A549 (cell line): ENCODE data around the gene WTIP. TPM values are rescaled to one million over a fixed set of nuclear protein-coding genes. Genes with fewer than 3 reads are reported as not detected.
"Not testable (repeated sequence)": the region's sequence is repeated elsewhere in the genome, so short reads cannot be mapped to it uniquely, and the experiment has no call there.

Source experiments
- ATAC-seq, 2 experiments: fragments of 200-7000 bp in 1 of 2; fragments of >200 bp in 1 of 2; cut with Nextera tagmentation in 1 of 2; cut with Tn5 transposase in 1 of 2; 3 replicates each; pipeline versions ENCODE4 v1.8.0 to v1.9.1; 2018 to 2020; ENCODE audit warnings: mild to moderate bottlenecking in 1 of 2, moderate library complexity in 1 of 2
- CTCF ChIA-PET: fragments of 300-600 bp; sonication (Branson Sonifier 250); formaldehyde crosslinking; extraction: SDS; loops from one replicate; lab custom pipeline; 2021; ENCODE audit warnings: antibody characterized with exemption, inconsistent platforms; lab: Yijun Ruan, JAX
- POLR2A ChIA-PET: fragments of 350-600 bp; formaldehyde crosslinking; extraction: SDS; loops from one replicate; lab custom pipeline; 2021; ENCODE audit warnings: antibody characterized with exemption, inconsistent platforms; lab: Yijun Ruan, JAX
- DNase-seq, 2 experiments: peaks; one replicate each; pipeline versions ENCODE4 v3.0.0 to v3.0.0-alpha.2; 2011 to 2016; ENCODE audit warnings: low read depth in 1 of 2, low spot score in 1 of 2
- FAIRE-seq: peaks from 2 replicates; lab custom pipeline; 2011; peaks lifted over from hg19 to GRCh38; lab: Jason Lieb, UNC
- H3K27ac ChIP-seq, 2 experiments: fragments of >200 bp; sonication (Bioruptor Twin); formaldehyde crosslinking; 3 replicates each; pipeline ENCODE4 v1.5.1; 2016 to 2017
- H3K4me1 ChIP-seq: fragments of >200 bp; sonication (Bioruptor Twin); formaldehyde crosslinking; 3 replicates; pipeline ENCODE4 v1.6.1; 2016
- H3K4me2 ChIP-seq: fragments of >200 bp; sonication (Bioruptor Twin); formaldehyde crosslinking; 3 replicates; pipeline ENCODE4 v1.6.1; 2016
- H3K4me3 ChIP-seq: fragments of >200 bp; sonication (Bioruptor Twin); formaldehyde crosslinking; 3 replicates; pipeline ENCODE4 v1.5.1; 2016
- H3K9me3 ChIP-seq: fragments of >200 bp; sonication (Bioruptor Twin); formaldehyde crosslinking; 3 replicates; pipeline ENCODE4 v1.6.1; 2016
- ATOH8 ChIP-seq: fragments of 250-450 bp; sonication (Bioruptor Pico); IDR thresholded peaks from 2 replicates; pipeline ENCODE4 v1.5.0; 2020; ENCODE audit warnings: low read depth, mild to moderate bottlenecking, moderate library complexity
- BCL3 ChIP-seq: fragments of >200 bp; sonication (Bioruptor Twin); formaldehyde crosslinking; IDR thresholded peaks from 3 replicates; pipeline ENCODE4 v1.6.1; 2016
- BHLHE40 ChIP-seq: IDR thresholded peaks from 2 replicates; pipeline ENCODE4 v1.6.1; 2012; ENCODE audit warnings: low read depth, low read length, inconsistent platforms
- CBX2 ChIP-seq: fragments of 200-600 bp; sonication (generic); IDR thresholded peaks from 2 replicates; pipeline ENCODE4 v1.6.1; 2016; ENCODE audit warnings: low read depth, mild to moderate bottlenecking, borderline replicate concordance
- CHD2 ChIP-seq: fragments of 150-350 bp; IDR thresholded peaks from 2 replicates; pipeline ENCODE4 v1.6.1; 2014; ENCODE audit warnings: low read length; ENCODE audit not compliant: partially characterized antibody
- EHMT2 ChIP-seq: fragments of 200-600 bp; sonication (generic); IDR thresholded peaks from 2 replicates; pipeline ENCODE4 v1.6.1; 2016; ENCODE audit warnings: antibody characterized with exemption, low read depth, mild to moderate bottlenecking, moderate library complexity
- FOXS1 ChIP-seq: fragments of 250-450 bp; sonication (Bioruptor Pico); IDR thresholded peaks from 2 replicates; pipeline ENCODE4 v1.5.0; 2020; ENCODE audit warnings: mild to moderate bottlenecking, moderate library complexity
- HOXA7 ChIP-seq: fragments of 250-450 bp; sonication (Bioruptor Pico); IDR thresholded peaks from 2 replicates; pipeline ENCODE4 v1.5.0; 2020; ENCODE audit warnings: mild to moderate bottlenecking, moderate library complexity
- HOXB13 ChIP-seq: fragments of 250-450 bp; sonication (Bioruptor Pico); IDR thresholded peaks from 2 replicates; pipeline ENCODE4 v1.5.0; 2020; ENCODE audit warnings: low read depth, mild to moderate bottlenecking, moderate library complexity
- JUN ChIP-seq, 2 experiments: fragments of >200 bp; sonication (Bioruptor Twin); formaldehyde crosslinking; IDR thresholded peaks; 2 replicates in 1 of 2; 3 replicates in 1 of 2; pipeline ENCODE4 v1.6.1; 2016 to 2017
- KDM5A ChIP-seq: fragments of 200-600 bp; sonication (generic); IDR thresholded peaks from 2 replicates; pipeline ENCODE4 v1.6.1; 2016; ENCODE audit warnings: antibody characterized with exemption, mild to moderate bottlenecking
- MAX ChIP-seq: IDR thresholded peaks from 2 replicates; pipeline ENCODE4 v1.6.1; 2012
- MAZ ChIP-seq: fragments of 150-350 bp; IDR thresholded peaks from 2 replicates; pipeline ENCODE4 v1.6.1; 2014; ENCODE audit warnings: antibody characterized with exemption, low read depth, low read length, borderline replicate concordance
- POLR2AphosphoS2 ChIP-seq: conservative IDR thresholded peaks from 2 replicates; pipeline ENCODE4 v1.6.1; 2012; ENCODE audit warnings: low read length, improper control_type of control experiment, inconsistent platforms
- RARB ChIP-seq: fragments of 250-450 bp; sonication (Bioruptor Pico); IDR thresholded peaks from 2 replicates; pipeline ENCODE4 v1.8.0; 2021; ENCODE audit warnings: mild to moderate bottlenecking, moderate library complexity
- REST ChIP-seq: fragments of 200-600 bp; sonication (generic); IDR thresholded peaks from 2 replicates; pipeline ENCODE4 v1.6.1; 2016; ENCODE audit warnings: antibody characterized with exemption, mild to moderate bottlenecking, moderate library complexity
- RFX5 ChIP-seq: fragments of 450-650 bp; IDR thresholded peaks from 2 replicates; pipeline ENCODE4 v1.7.1; 2014; ENCODE audit warnings: antibody characterized with exemption, mild to moderate bottlenecking, moderate library complexity
- TFCP2L1 ChIP-seq: fragments of 250-450 bp; sonication (Bioruptor Pico); IDR thresholded peaks from 2 replicates; pipeline ENCODE4 v1.5.0; 2021; ENCODE audit warnings: mild to moderate bottlenecking
- TP53 ChIP-seq: fragments of 250-450 bp; sonication (Bioruptor Pico); IDR thresholded peaks from 2 replicates; pipeline ENCODE4 v1.5.0; 2021; ENCODE audit warnings: mild to moderate bottlenecking, moderate library complexity
- USF2 ChIP-seq: fragments of 450-650 bp; IDR thresholded peaks from 2 replicates; pipeline ENCODE4 v1.6.1; 2014; ENCODE audit warnings: antibody characterized with exemption
- ZNF302 ChIP-seq: fragments of 250-450 bp; sonication (Bioruptor Pico); IDR thresholded peaks from 2 replicates; pipeline ENCODE4 v1.9.0; 2021; ENCODE audit warnings: inconsistent platforms, mild to moderate bottlenecking, moderate library complexity
- ZSCAN20 ChIP-seq: fragments of 250-450 bp; sonication (Bioruptor Pico); IDR thresholded peaks from 2 replicates; pipeline ENCODE4 v1.8.0; 2022; ENCODE audit warnings: mild to moderate bottlenecking, moderate library complexity
- WGBS: methylation state at CpG from one replicate; pipeline ENCODE4 v1.1.6; 2017; ENCODE audit errors: missing lambda C conversion rate; 5-methylcytosine and 5-hydroxymethylcytosine counted together
- polyA plus RNA-seq, 4 experiments: library from polyadenylated mRNA; depleted of rRNA in 3 of 4; stranded (reverse); fragments of >200 nt; fragmentation: RNase III in 1 of 4; extraction: RNeasy Plus Mini Kit Qiagen cat#74134 plus additional on column Dnase treatment in 1 of 4; gene quantifications; 2 replicates in 3 of 4; 3 replicates in 1 of 4; pipeline ENCODE4 v1.2.3, GENCODE V29; 2011 to 2017

WTIP gene
- polyA plus RNA-seq, 2 of the 4 experiments (the other 2 are of a cell fraction), result 18.8 to 21.2 TPM

GRCh38 chr19:34475026-34475974 is 6.3 kb upstream of the WTIP start (continued):
- TF ChIP-seq ZNF302 (CRISPR knock-in tag) (no peak), FOXS1 (CRISPR knock-in tag) (no peak; the same call in 1 of the 2 replicates), KDM5A (no peak), REST (no peak), MAX (no peak), RARB (CRISPR knock-in tag) (peak; percentile 24; the same call in 1 of the 2 replicates)
- TF ChIP-seq, all 56 proteins: peak for 6

GRCh38 chr19:34475975-34476594 is 5.5 kb upstream of the WTIP start:
- FAIRE-seq, result peak; percentile 54
- POLR2A ChIA-PET, result no interaction called here

GRCh38 chr19:34478496-34478895 is 3.1 kb upstream of the WTIP start:
- POLR2A ChIA-PET, H3K4me3 ChIP-seq, DNase-seq, FAIRE-seq, H3K4me2 ChIP-seq, H3K27ac ChIP-seq, H3K9me3 ChIP-seq, ATAC-seq: not testable (repeated sequence)
- H3K4me1 ChIP-seq, result peaks cover 30% of the 10 kb centered on the region
- CTCF ChIA-PET, result interaction anchor here (0.7 to 4.3 kb wide), 4 partner anchors 22 to 701 kb away, joined by 3 to 19 read pairs (median 3); no protein-coding TSS in a partner anchor
- WGBS, result 95% methylated on average over 4 of the region's 4 CpGs

More at GRCh38 chr19:34475975-34476594, 5.5 kb upstream of the WTIP start:
- Histone ChIP-seq H3K4me1 (peaks cover 22% of the 10 kb centered on the region), H3K9me3 (no peaks in the 10 kb centered on the region), H3K4me2 (no peak overlapping the region), H3K4me3 (no peak overlapping the region), H3K27ac (no peak overlapping the region; a peak in 1 of 6 replicates)
- no peak for TF ChIP-seq CBX2
- no peak for TF ChIP-seq MAZ
- TF ChIP-seq POLR2AphosphoS2, result peak; percentile 73; the same call in 1 of the 2 replicates
- TF ChIP-seq RARB (CRISPR knock-in tag), result 0 out of 2 replicates have a peak, but pooled peaks have one; percentile 42
- 96% methylated on average over 5 of the region's 5 CpGs for WGBS
- DNase-seq (no peak), ATAC-seq (peak in 1 of 2 experiments; percentile 12; a peak in 1 of 6 replicates)
- CTCF ChIA-PET, result interaction anchor here (1.0 to 4.3 kb wide), 8 partner anchors 9 to 681 kb away, joined by 3 to 19 read pairs (median 5); no protein-coding TSS in a partner anchor

- Histone ChIP-seq H3K4me1 (peaks cover 26% of the 10 kb centered on the region), H3K9me3 (no peaks in the 10 kb centered on the region), H3K4me2 (no peak overlapping the region), H3K4me3 (no peak overlapping the region), H3K27ac (no peak overlapping the region)
- DNase-seq (no peak), FAIRE-seq (no peak), ATAC-seq (no peak)
- ChIA-PET POLR2A (no interaction called here), CTCF (interaction anchor here (0.6 to 4.3 kb wide), 4 partner anchors 20 to 85 kb away, joined by 3 to 19 read pairs (median 3); no protein-coding TSS in a partner anchor)
- 86% methylated on average over 7 of the region's 7 CpGs for WGBS
- TF ChIP-seq RARB (CRISPR knock-in tag) (no peak), HOXA7 (no peak), BHLHE40 (no peak), ZSCAN20 (CRISPR knock-in tag) (no peak), BCL3 (no peak), RFX5 (no peak), TP53 (CRISPR knock-in tag) (no peak), HOXB13 (CRISPR knock-in tag) (no peak), EHMT2 (no peak), TFCP2L1 (CRISPR knock-in tag) (no peak), ATOH8 (CRISPR knock-in tag) (no peak), JUN (IDR thresholded peaks at IDR 0.05) (no peak), USF2 (no peak), CHD2 (no peak)
These were observed 2.2 kb upstream of the WTIP start for GRCh38 chr19:34479396-34479795.
